Rectal smooth muscle tissue (tissue), 1 donor: ENCODE data around the gene EFCAB9.
"Not testable (repeated sequence)": the region's sequence is repeated elsewhere in the genome, so short reads cannot be mapped to it uniquely, and the experiment has no call there.

Experiments
- H3K27ac ChIP-seq: one replicate; pipeline ENCODE4 v1.7.0; 2013; ENCODE audit warnings: low read depth, low read length, inconsistent platforms
- H3K27me3 ChIP-seq: one replicate; pipeline ENCODE4 v1.7.0; 2013; ENCODE audit warnings: low read length; ENCODE audit not compliant: control insufficient read depth, insufficient read depth
- H3K36me3 ChIP-seq: one replicate; pipeline ENCODE4 v1.7.0; 2013; ENCODE audit warnings: low read length; ENCODE audit not compliant: control insufficient read depth, insufficient read depth
- H3K4me1 ChIP-seq: one replicate; pipeline ENCODE4 v1.7.0; 2013; ENCODE audit warnings: low read length; ENCODE audit not compliant: control insufficient read depth, insufficient read depth
- H3K4me3 ChIP-seq: one replicate; pipeline ENCODE4 v1.7.0; 2013; ENCODE audit warnings: low read length
- H3K9ac ChIP-seq: one replicate; pipeline ENCODE4 v1.7.0; 2013; ENCODE audit warnings: low read length

Gene EFCAB9

GRCh38 chr5:172153695-172154094 lies 40.3 kb upstream of the EFCAB9 start:
- H3K36me3 ChIP-seq, result peaks cover 11% of the 10 kb centered on the region
- H3K4me1 ChIP-seq, result no peaks in the 10 kb centered on the region
- H3K27ac ChIP-seq, result no peak overlapping the region
- no peaks in the 10 kb centered on the region for H3K27me3 ChIP-seq
- no peak overlapping the region for H3K4me3 ChIP-seq
- no peak overlapping the region for H3K9ac ChIP-seq

- H3K9ac ChIP-seq, H3K4me3 ChIP-seq, H3K27me3 ChIP-seq, H3K4me1 ChIP-seq, H3K27ac ChIP-seq: not testable (repeated sequence)
- H3K36me3 ChIP-seq, result peaks cover 11% of the 10 kb centered on the region
These were observed 38.9 kb upstream of the EFCAB9 start for GRCh38 chr5:172155101-172155500.

GRCh38 chr5:172156541-172156994 lies 37.4 kb upstream of the EFCAB9 start:
- Histone ChIP-seq H3K4me1 (no peaks in the 10 kb centered on the region), H3K27ac (no peak overlapping the region), H3K36me3 (peaks cover 11% of the 10 kb centered on the region), H3K27me3 (no peaks in the 10 kb centered on the region), H3K9ac (no peak overlapping the region), H3K4me3 (no peak overlapping the region)

GRCh38 chr5:172159016-172159415 lies 35.0 kb upstream of the EFCAB9 start:
- Histone ChIP-seq H3K27ac (no peak overlapping the region), H3K36me3 (peaks cover 8% of the 10 kb centered on the region), H3K4me1 (peaks cover 3% of the 10 kb centered on the region), H3K9ac (no peak overlapping the region), H3K4me3 (no peak overlapping the region), H3K27me3 (no peaks in the 10 kb centered on the region)

GRCh38 chr5:172160506-172160905 lies 33.5 kb upstream of the EFCAB9 start:
- H3K27me3 ChIP-seq, result no peaks in the 10 kb centered on the region
- peaks cover 3% of the 10 kb centered on the region for H3K4me1 ChIP-seq
- H3K27ac ChIP-seq, result no peak overlapping the region
- peaks cover 2% of the 10 kb centered on the region for H3K36me3 ChIP-seq
- H3K9ac ChIP-seq, result no peak overlapping the region
- H3K4me3 ChIP-seq, result no peak overlapping the region

GRCh38 chr5:172162323-172162986 lies 31.5 kb upstream of the EFCAB9 start:
- H3K4me3 ChIP-seq, result no peak overlapping the region
- H3K4me1 ChIP-seq, result peaks cover 3% of the 10 kb centered on the region
- H3K27me3 ChIP-seq, result no peaks in the 10 kb centered on the region
- H3K36me3 ChIP-seq, result no peaks in the 10 kb centered on the region
- no peak overlapping the region for H3K27ac ChIP-seq
- no peak overlapping the region for H3K9ac ChIP-seq

GRCh38 chr5:172162987-172163343 lies 31.0 kb upstream of the EFCAB9 start:
- Histone ChIP-seq H3K27ac (no peak overlapping the region), H3K36me3 (no peaks in the 10 kb centered on the region), H3K27me3 (no peaks in the 10 kb centered on the region), H3K4me1 (peaks cover 5% of the 10 kb centered on the region), H3K4me3 (no peak overlapping the region), H3K9ac (no peak overlapping the region)

- Histone ChIP-seq H3K27ac (no peak overlapping the region), H3K4me3 (no peak overlapping the region), H3K36me3 (no peaks in the 10 kb centered on the region), H3K27me3 (no peaks in the 10 kb centered on the region), H3K9ac (no peak overlapping the region), H3K4me1 (peaks cover 8% of the 10 kb centered on the region)
These were observed 30.6 kb upstream of the EFCAB9 start for GRCh38 chr5:172163346-172163745.

- Histone ChIP-seq H3K4me1 (peaks cover 13% of the 10 kb centered on the region), H3K27ac (no peak overlapping the region), H3K27me3 (no peaks in the 10 kb centered on the region), H3K4me3 (no peak overlapping the region), H3K9ac (no peak overlapping the region), H3K36me3 (no peaks in the 10 kb centered on the region)
These were observed 29.2 kb upstream of the EFCAB9 start for GRCh38 chr5:172164769-172165212.

- no peak overlapping the region for H3K4me3 ChIP-seq
- no peaks in the 10 kb centered on the region for H3K27me3 ChIP-seq
- H3K4me1 ChIP-seq, result peaks cover 13% of the 10 kb centered on the region
- no peaks in the 10 kb centered on the region for H3K36me3 ChIP-seq
- H3K9ac ChIP-seq, result no peak overlapping the region
- no peak overlapping the region for H3K27ac ChIP-seq
These were observed 28.5 kb upstream of the EFCAB9 start for GRCh38 chr5:172165465-172165864.

- Histone ChIP-seq H3K27me3 (no peaks in the 10 kb centered on the region), H3K27ac (no peak overlapping the region), H3K36me3 (no peaks in the 10 kb centered on the region), H3K9ac (no peak overlapping the region), H3K4me3 (no peak overlapping the region), H3K4me1 (peaks cover 13% of the 10 kb centered on the region)
These were observed 27.7 kb upstream of the EFCAB9 start for GRCh38 chr5:172166030-172166826.

GRCh38 chr5:172167895-172168294 lies 26.1 kb upstream of the EFCAB9 start:
- Histone ChIP-seq H3K4me1 (peaks cover 13% of the 10 kb centered on the region), H3K9ac (no peak overlapping the region), H3K36me3 (no peaks in the 10 kb centered on the region), H3K27me3 (no peaks in the 10 kb centered on the region), H3K4me3 (no peak overlapping the region), H3K27ac (peak overlapping the region; percentile 48)

GRCh38 chr5:172168311-172168710 lies 25.7 kb upstream of the EFCAB9 start:
- Histone ChIP-seq H3K9ac (no peak overlapping the region), H3K4me3 (no peak overlapping the region), H3K36me3 (no peaks in the 10 kb centered on the region), H3K27me3 (no peaks in the 10 kb centered on the region), H3K27ac (peak overlapping the region; percentile 48), H3K4me1 (peaks cover 11% of the 10 kb centered on the region)
